Kidney (tissue), 14 donors: Measurements from ENCODE around the gene AHR. TPM values are rescaled to one million over a fixed set of nuclear protein-coding genes. Genes with fewer than 3 reads are reported as not detected.
A peak's percentile ranks its signal among the peaks of the same experiment; 100 is the strongest.

Experiments
- DNase-seq, 5 donors: peaks; one replicate each; pipeline ENCODE4 v3.0.0-alpha.2; 2013 to 2020
- FAIRE-seq: peaks from 2 replicates; lab custom pipeline; 2012; peaks lifted over from hg19 to GRCh38; lab: Jason Lieb, UNC
- H3K27ac ChIP-seq, 2 donors: one replicate each; pipeline ENCODE4 v1.7.0; 2013; ENCODE audit warnings: low read depth in 2 of 2, low read length in 2 of 2, inconsistent platforms in 1 of 2
- H3K27me3 ChIP-seq: one replicate; pipeline ENCODE4 v1.7.1; 2013; ENCODE audit warnings: low read length, inconsistent platforms; ENCODE audit not compliant: control insufficient read depth, insufficient read depth
- H3K36me3 ChIP-seq, 3 donors: one replicate each; pipeline versions ENCODE4 v1.7.0 to v1.7.1; 2013; ENCODE audit warnings: low read length in 3 of 3, control low read depth in 1 of 3, inconsistent platforms in 1 of 3; ENCODE audit not compliant: insufficient read depth in 3 of 3, control insufficient read depth in 2 of 3
- H3K4me1 ChIP-seq, 3 donors: one replicate each; pipeline versions ENCODE4 v1.7.0 to v1.7.1; 2013; ENCODE audit warnings: low read length in 3 of 3, inconsistent platforms in 1 of 3, low read depth in 1 of 3; ENCODE audit not compliant: control insufficient read depth in 2 of 3, insufficient read depth in 2 of 3
- H3K4me3 ChIP-seq, 3 donors: one replicate each; pipeline versions ENCODE4 v1.7.0 to v1.8.1; 2013; ENCODE audit warnings: low read length in 3 of 3, control low read depth in 1 of 3, inconsistent platforms in 1 of 3
- H3K9ac ChIP-seq, 3 donors: one replicate each; pipeline versions ENCODE4 v1.7.0 to v1.7.1; 2013; ENCODE audit warnings: low read length in 3 of 3, control low read depth in 1 of 3, inconsistent platforms in 1 of 3
- H3K9me3 ChIP-seq, 3 donors: one replicate each; pipeline versions ENCODE4 v1.7.0 to v1.7.1; 2013; ENCODE audit warnings: low read length in 3 of 3, control low read depth in 1 of 3, inconsistent platforms in 1 of 3; ENCODE audit not compliant: control insufficient read depth in 2 of 3, insufficient read depth in 1 of 3
- CTCF ChIP-seq: IDR thresholded peaks from 3 replicates; pipeline ENCODE4 v1.5.1; 2012; ENCODE audit warnings: mild to moderate bottlenecking, moderate library complexity, borderline replicate concordance; ENCODE audit not compliant: insufficient read depth; ENCODE audit errors: extremely low read depth
- intact Hi-C: fragments of 100-400 bp; cut with DNase I; formaldehyde crosslinking; loops from one replicate; pipeline ENCODE4 v1.11.1; 2022
- polyA plus RNA-seq: library from polyadenylated mRNA; stranded (reverse); fragments of 350-450 nt; fragmentation: Illumina TruSeq; extraction: RNeasy Lipid Tissue Mini Kit (QIAGEN cat#74804); gene quantifications from one replicate; pipeline ENCODE4 v1.2.3, GENCODE V29; 2014; ENCODE audit warnings: low read depth, low replicate concordance; ENCODE audit not compliant: insufficient read depth
- total RNA-seq: library from RNA; stranded (reverse); fragmentation: NEBNext Ultra II Directional; extraction: Animal tissue kit (Norgen Biotek cat#: 25700); gene quantifications from one replicate; pipeline ENCODE4 v1.2.1, GENCODE V29; 2021
- donor health status: control.
- donor health status: control.
- donor health status: control.
- donor health status: control.
- donor health status: control.
- donor health status: DM: yes; HTN: yes; CAD: no.
- donor health status: Normal renal cell carcinoma (clear cell type).

The AHR gene
- total and polyA plus RNA-seq, 2 donors from 2014 or later, result 3.0 to 101 TPM

DNA sequence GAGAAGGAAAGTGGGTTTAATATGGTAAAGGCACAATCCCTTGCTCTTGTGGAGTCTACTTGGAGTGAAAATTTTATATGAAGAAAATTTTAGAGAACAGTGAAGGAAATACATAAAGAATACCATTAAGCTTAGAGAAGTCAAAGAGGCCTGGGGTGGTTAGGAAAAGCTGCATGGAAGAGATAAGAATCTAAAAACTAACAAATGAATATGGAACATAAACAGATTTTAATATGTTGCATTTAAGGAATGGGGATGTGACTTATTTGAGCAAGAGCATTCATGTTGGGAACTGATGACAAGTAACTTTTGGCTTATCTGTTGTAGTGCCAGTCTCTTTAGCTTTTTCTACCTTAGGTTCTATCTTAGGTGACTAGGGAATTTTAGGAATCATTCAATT is 31.0 kb downstream of the AHR start:
- no peak for FAIRE-seq
- H3K4me3 ChIP-seq, result no peak overlapping the region
- no peaks in the 10 kb centered on the region for H3K9me3 ChIP-seq
- DNase-seq, result no peak
- no peak overlapping the region for H3K9ac ChIP-seq
- H3K36me3 ChIP-seq, result peaks cover 0 to 19% (median 8%) of the 10 kb centered on the region in 3 donors
- no peaks in the 10 kb centered on the region for H3K4me1 ChIP-seq
- no peak for TF ChIP-seq CTCF
- no peak overlapping the region for H3K27ac ChIP-seq
- intact Hi-C loops, result no loop called here
- H3K27me3 ChIP-seq, result no peaks in the 10 kb centered on the region

DNA sequence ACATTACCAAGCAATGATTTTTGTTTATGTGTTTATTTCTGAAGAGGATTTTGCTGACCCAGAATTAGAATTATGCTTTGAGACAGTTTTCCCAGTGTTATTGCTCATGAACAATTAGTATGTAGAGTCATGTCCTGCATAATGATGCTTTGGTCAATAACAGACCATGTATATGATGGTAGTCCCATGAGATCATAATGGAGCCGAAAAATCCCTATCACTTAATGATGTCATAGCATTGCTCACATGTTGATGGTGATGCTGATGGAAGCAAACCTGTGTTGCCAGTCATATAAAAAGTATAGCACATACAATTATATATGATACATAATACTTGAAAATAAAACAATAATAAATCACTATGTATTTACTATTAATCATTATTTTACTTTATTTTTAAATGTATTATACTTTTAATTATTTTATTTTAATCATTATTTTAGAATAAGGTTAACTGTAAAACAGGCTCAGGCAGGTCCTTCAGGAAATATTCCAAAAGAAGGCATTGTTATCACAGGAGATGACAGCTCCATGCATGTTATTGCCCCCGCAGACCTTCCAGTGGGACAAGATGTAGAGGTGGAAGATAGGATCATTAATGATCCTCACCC is 33.5 kb downstream of the AHR start:
- Histone ChIP-seq H3K4me3 (no peak overlapping the region), H3K36me3 (peaks cover 0 to 19% (median 10%) of the 10 kb centered on the region in 3 donors), H3K9me3 (no peaks in the 10 kb centered on the region), H3K4me1 (no peaks in the 10 kb centered on the region), H3K27me3 (no peaks in the 10 kb centered on the region), H3K9ac (no peak overlapping the region), H3K27ac (no peak overlapping the region)
- FAIRE-seq (peak; percentile 37), DNase-seq (no peak)
- no peak for TF ChIP-seq CTCF
- intact Hi-C loops, result no loop called here

GRCh38 chr7:17333221-17333620 is 34.8 kb downstream of the AHR start:
- Histone ChIP-seq H3K9ac (no peak overlapping the region), H3K27me3 (no peaks in the 10 kb centered on the region), H3K27ac (no peak overlapping the region), H3K4me1 (no peaks in the 10 kb centered on the region), H3K36me3 (peaks cover 0 to 19% (median 10%) of the 10 kb centered on the region in 3 donors), H3K9me3 (no peaks in the 10 kb centered on the region), H3K4me3 (no peak overlapping the region)
- FAIRE-seq (no peak), DNase-seq (no peak)
- no peak for TF ChIP-seq CTCF
- intact Hi-C loops, result no loop called here

DNA sequence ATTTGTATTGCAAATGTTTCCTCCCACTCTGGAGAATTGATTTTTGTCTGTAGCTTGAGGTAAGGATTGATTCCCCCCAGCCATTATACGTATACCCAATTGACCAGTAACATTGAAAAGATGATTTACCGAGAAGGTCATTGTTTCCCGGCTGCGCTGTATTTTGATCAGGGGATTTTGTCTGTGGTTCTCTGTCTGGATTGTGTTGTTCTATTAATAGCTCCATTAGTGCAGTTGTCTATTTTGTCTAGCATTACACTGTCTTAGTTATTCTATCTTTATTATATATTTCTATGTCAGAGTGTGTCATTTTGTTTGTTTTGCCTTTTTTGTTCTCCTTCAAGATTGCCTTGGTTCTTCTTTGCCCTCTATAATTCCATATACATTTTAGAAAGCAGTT is 37.7 kb downstream of the AHR start:
- DNase-seq (no peak), FAIRE-seq (no peak)
- no peak overlapping the region for H3K4me3 ChIP-seq
- H3K27me3 ChIP-seq, result no peaks in the 10 kb centered on the region
- no peaks in the 10 kb centered on the region for H3K4me1 ChIP-seq
- no peak overlapping the region for H3K9ac ChIP-seq
- no peak overlapping the region for H3K27ac ChIP-seq
- TF ChIP-seq CTCF, result no peak
- intact Hi-C loops, result no loop called here
- H3K9me3 ChIP-seq, result no peaks in the 10 kb centered on the region
- peaks cover 0 to 18% (median 14%) of the 10 kb centered on the region in 3 donors for H3K36me3 ChIP-seq
